Fibroblast of skin of right biceps (primary cell): ENCODE results near the gene MPST.

Experiments used
- DNase-seq: peaks from one replicate; pipeline ENCODE4 v3.0.0-alpha.2; 2013

MPST gene

GRCh38 chr22:37024339-37025157 lies 5.0 kb downstream of the MPST start:
- no peak for DNase-seq

DNA sequence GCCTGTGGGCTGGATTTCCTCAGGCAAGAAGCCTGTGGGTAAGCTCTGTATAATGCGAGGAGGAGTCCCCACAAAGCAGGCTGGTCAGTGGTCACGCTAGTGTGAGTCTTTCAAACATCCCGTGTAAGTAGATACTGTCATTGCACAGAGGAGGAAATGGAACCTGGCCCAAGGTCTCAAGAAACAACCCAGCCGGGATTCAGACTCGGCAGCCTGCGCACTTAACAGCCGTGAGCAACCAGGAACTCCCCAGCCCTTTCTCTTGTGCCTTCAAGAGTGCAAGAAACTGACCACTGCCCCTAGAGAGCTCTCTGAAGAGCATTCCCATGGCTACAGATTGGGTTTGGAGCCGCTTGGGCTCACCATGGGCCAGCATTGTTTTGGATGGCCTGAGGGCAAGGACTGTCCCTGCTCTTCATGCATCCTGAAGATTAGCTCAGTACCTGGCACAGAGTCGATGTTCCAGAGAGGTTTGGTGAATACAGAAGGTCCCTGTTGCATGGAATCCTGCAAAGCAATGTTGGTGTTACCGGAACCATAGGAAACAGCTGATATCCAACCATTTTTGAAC lies 6.0 kb downstream of the MPST start:
- no peak for DNase-seq

- no peak for DNase-seq
Observed at GRCh38 chr22:37026325-37026724, 6.8 kb downstream of the MPST start.

- DNase-seq, result no peak
Observed at GRCh38 chr22:37027556-37027955, 8.0 kb downstream of the MPST start.

DNA sequence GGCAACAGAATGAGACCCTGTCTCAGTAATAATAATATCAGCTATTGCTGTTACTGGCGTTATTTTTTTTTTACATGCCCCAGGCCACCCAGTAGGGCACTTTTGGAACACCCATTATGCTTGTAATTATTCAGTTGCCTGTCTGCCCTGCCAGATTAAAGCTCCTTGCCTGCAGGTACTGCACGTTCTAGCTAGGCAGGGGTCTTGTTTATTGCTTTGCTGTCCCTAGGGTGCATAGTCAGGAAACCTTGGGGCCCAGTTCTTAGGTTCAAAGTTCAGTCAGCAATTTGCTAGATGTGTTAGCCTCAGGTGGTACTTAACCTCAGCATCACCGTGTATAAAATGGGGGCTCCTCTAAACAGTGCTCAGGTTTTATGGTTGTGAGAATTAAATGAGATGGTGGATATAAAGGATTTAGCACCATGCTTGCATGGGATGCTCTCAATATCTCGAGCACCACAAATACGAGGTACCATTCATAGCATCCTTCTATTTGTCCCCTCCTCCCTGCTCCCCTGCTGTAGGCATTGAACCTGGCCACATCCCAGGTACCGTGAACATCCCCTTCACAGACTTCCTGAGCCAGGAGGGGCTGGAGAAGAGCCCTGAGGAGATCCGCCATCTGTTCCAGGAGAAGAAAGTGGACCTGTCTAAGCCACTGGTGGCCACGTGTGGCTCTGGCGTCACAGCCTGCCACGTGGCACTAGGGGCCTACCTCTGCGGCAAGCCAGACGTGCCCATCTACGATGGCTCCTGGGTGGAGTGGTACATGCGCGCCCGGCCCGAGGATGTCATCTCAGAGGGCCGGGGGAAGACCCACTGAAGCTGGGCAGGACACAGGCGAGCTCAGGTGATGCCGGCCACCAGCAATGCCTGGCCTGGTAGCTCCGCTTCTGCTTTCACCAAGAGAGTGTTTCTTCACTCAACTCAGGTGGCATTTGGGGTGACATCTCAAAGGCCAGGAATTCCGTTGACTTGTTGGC lies 9.4 kb downstream of the MPST start:
- DNase-seq, result no peak

GRCh38 chr22:37030560-37031281 lies 11.2 kb downstream of the MPST start:
- no peak for DNase-seq

GRCh38 chr22:37032134-37032534 lies 12.6 kb downstream of the MPST start:
- DNase-seq, result no peak

- peak; percentile 71 for DNase-seq
Observed at GRCh38 chr22:37032535-37033460, 13.3 kb downstream of the MPST start.

GRCh38 chr22:37033605-37034430 lies 14.3 kb downstream of the MPST start:
- DNase-seq, result no peak

DNA sequence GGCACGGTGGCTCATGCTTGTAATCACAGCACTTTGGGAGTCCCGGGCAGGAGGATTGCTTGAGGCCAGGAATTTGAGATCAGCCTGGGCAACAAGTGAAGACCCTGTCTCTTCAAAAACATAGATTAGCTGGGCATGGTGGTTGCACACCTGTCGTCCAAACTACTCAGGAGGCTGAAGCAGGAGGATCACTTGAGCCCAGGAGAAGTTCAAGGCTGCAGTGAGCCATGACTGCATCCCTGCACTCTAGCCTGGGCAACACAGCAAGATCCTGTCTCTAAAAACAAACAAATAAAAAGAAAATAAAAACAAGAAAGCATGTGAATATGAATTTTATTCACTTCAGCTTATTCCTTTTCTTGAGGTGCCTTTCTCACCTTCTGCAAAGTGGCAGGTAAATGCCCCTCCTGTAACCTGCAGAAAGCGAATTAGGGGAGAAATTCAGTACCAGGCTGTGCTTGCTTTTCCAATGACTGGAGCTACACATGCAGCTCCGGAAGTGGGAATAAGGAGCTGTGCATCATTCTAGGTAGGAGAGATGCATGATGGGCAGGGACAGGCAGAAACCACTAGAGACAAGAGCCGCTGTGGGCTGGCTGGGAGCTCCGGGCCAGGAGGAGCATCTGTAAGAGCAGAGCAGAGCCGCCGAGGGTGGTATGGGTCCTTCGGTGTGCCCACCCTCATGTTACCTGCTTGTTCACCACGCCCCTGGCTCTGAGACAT lies 17.3 kb downstream of the MPST start:
- no peak for DNase-seq

DNA sequence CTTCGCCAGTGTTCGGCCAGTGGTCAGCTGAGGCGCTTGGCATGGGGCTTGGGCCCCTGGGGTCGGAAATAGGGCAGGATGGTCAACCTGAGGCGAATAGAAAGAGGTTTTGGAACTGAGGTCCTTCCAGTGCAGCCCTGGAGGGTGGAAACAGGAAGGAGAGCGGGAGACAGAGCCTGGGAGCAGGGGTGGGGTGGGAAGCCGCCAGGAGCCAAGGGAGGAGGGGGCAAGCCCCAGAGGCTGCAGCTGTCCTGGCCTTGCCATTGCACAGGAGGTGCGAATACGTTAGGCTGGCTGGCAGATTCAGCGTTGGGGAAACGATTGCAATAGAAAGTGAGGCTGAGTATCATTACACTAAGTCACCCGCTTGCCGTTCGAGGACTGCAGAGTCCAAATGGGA lies 18.1 kb downstream of the MPST start:
- no peak for DNase-seq

DNA sequence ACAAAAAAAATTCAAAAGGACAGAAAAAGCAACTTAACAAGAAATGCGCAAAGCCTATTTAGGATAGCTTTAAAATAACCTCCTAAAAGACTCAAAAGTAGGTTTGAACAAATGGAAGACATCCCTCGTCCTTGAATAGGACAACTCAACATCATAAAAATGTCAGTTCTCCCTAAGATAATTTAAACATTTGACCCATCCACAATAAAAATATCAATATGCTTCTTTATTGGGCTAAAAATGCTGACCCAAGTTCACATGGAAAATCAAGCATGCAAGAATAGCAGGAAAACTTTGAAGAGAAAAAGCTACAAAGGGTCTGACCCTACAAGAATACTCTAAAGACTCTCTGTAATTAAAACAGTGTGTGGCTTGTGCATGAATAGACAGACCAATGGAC lies 19.9 kb downstream of the MPST start:
- DNase-seq, result no peak

GRCh38 chr22:37043209-37043827 lies 23.8 kb downstream of the MPST start:
- no peak for DNase-seq

- peak; percentile 25 for DNase-seq
Observed at GRCh38 chr22:37043828-37044538, 24.4 kb downstream of the MPST start.

DNA sequence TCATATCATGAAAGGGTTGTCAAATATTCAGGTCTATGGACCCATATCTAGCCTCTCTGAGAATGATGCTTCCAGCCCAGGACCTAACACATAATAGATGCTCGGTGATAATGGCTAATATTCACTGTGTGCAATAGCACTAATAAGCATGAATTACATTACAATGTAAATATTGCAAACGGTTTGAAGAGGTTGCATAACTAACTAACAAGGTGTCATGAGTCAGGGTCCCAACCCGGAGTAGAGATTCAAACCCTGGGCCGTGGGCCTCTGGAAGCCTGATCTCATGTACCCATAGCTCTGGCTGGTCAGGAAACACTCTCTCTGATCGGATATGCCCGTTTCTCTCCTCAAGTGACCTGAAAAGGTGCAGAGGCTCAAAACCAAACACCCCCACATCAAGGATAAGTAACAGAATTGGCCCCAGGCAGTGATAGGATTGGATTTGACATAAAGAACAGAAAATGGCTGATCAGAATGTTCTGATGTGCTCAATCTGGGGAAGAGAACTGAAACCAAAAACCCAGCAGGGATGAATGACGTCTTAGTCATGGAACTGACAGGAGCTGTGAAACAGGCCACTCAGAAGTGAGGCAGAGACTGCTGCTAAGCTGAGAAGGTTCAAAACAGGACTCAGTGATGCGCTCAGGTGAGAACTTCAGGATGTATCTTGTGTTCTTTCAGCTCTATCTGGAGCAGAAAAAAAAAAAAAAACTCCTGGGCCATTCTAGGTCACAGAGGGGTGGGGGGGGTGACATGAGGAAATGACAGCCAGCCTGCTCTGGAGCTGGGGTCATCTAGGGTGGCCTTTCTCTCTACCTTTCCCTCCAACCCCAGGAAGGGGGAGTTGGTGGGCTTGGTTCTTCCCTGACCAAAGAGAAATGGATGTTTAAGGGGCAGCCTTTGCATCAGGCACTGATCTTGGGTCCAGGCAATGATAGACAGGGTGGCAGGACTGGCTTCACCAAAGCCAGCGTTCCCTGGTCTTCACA lies 25.4 kb downstream of the MPST start:
- DNase-seq, result no peak

GRCh38 chr22:37045958-37046357 lies 26.4 kb downstream of the MPST start:
- peak; percentile 74 for DNase-seq

GRCh38 chr22:37046589-37046988 lies 27.0 kb downstream of the MPST start:
- DNase-seq, result no peak

DNA sequence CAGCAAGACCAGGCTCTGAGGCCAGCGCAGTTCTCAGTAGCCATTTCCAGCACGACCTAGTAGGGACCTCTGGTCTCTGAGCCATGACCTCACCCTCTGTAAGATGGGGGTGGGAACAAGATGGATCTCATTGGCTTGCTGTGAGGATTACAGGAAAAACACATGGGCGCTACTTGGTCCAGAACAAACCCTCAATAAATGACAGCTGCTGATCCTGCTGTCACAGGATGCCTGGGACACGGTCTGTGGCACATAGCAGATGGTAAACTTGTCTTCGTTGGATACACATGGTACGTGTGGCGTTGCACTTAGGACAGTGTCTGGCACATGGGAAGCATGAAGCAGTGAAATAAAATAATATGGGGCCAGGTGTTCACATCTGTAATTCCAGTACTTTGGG lies 27.5 kb downstream of the MPST start:
- no peak for DNase-seq
